Middle frontal gyrus (tissue), 1 donor: ENCODE measurements around the gene CFAP20DC.

Experiments used
- DNase-seq: peaks from one replicate; pipeline ENCODE4 v3.0.0-alpha.2; 2015; ENCODE audit warnings: low spot score; ENCODE audit errors: extremely low spot score

The CFAP20DC gene

DNA sequence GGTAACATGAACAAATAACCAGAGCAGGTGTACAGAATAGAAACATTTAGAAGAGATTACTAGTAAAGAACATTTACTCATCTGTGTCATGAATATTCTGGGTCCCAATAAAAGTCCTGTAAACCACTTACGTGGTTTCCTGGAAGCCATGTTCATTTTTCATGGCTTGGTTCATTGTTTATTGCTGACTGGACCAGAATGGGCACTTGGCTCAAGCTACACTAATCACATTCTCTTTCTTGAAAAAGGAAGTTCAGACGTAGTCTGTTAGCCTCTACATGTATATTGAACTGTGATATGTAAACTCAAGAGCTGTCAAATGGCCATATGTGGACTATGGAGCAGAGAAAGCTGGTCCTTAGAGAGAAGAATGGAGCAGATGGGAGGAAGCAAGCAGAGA, 244.9 kb downstream of the CFAP20DC start:
- no peak for DNase-seq

DNA sequence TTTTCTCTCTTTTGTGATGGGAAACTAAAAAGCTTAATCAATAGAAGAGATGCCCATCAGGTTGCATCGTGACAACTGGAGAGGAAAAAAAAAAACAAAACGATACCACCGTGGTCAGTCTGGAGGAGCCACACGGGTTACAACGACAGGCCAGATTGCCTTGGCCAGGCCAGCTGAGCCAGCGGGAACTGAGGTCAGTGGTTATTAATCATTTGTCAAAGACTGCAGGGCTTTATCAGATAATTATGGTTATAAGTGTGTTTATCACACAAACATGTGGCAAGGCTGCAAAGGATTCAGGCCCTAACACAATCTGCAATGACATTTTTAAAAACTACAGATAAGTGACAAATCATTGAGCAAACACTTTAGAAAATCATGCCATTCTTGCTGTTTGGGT, 248.3 kb downstream of the CFAP20DC start:
- DNase-seq, result no peak

DNA sequence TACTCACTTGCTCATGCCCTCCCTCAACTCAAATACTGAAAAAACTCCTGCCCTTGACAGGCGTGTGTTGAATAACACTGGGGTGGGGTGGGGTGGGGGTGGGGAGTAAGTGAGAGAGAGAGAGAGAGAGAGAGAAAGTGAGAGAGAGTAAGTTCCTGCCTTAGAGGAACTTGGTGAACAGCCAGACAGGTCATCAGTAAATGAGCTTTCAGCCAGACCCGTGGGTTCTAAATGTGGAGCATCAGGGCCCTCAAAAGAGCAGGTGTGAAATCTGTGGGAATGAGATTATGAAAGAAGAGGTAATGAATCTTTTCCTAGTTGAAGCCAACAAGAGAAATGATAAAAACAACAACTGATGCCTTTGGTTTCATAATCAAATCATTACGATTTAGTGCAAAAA, 248.9 kb downstream of the CFAP20DC start:
- DNase-seq, result no peak

- DNase-seq, result no peak
Observed at GRCh38 chr3:58800032-58800431, 249.8 kb downstream of the CFAP20DC start.

GRCh38 chr3:58799271-58799670, 250.6 kb downstream of the CFAP20DC start:
- no peak for DNase-seq

- DNase-seq, result no peak
Observed at GRCh38 chr3:58798312-58798711, 251.5 kb downstream of the CFAP20DC start.

GRCh38 chr3:58794750-58795149, 255.1 kb downstream of the CFAP20DC start:
- no peak for DNase-seq

GRCh38 chr3:58793938-58794337, 255.9 kb downstream of the CFAP20DC start:
- DNase-seq, result no peak

GRCh38 chr3:58792921-58793451, 256.8 kb downstream of the CFAP20DC start:
- no peak for DNase-seq

- DNase-seq, result no peak
Observed at GRCh38 chr3:58789385-58789784, 260.4 kb downstream of the CFAP20DC start.

DNA sequence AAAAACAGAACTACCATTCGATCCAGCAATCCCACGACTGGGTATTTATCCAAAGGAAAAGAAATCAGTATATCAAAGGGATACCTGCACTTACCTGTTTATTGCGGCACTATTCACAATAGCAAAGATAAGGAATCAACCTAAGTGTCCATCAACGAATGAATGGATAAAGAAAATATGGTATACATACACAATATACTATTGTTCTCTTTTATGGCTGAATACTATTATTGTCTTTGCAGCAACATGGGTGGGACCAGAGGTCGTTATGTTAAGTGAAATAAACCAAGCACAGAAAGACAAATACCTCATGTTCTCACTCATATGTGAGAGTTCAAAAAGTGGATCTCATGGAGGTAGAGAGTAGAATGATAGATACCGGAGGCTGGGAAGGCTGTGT, 264.9 kb downstream of the CFAP20DC start:
- no peak for DNase-seq

- no peak for DNase-seq
Observed at GRCh38 chr3:58784425-58784824, 265.4 kb downstream of the CFAP20DC start.

GRCh38 chr3:58783845-58784244, 266.0 kb downstream of the CFAP20DC start:
- DNase-seq, result no peak

- DNase-seq, result no peak
Observed at GRCh38 chr3:58779934-58780333, 269.9 kb downstream of the CFAP20DC start.

DNA sequence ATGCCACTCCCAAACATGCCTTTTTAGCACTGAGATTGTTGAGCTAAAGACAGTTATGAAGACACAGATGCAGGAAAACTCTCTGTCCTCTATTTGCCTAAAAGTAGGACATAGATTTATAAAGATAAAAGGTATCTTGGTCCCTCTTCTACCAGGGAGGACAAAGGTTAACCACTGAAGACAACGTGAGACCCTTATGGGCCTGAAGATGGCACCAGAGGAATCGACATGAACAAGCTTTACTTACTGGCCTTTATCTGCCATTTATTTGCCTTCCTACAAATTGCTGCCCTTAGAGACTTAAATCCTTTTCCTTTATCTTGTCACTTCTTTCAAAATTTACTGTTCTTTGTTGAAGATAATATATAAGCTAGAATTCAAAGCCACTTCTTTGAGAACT, 273.6 kb downstream of the CFAP20DC start:
- DNase-seq, result no peak

DNA sequence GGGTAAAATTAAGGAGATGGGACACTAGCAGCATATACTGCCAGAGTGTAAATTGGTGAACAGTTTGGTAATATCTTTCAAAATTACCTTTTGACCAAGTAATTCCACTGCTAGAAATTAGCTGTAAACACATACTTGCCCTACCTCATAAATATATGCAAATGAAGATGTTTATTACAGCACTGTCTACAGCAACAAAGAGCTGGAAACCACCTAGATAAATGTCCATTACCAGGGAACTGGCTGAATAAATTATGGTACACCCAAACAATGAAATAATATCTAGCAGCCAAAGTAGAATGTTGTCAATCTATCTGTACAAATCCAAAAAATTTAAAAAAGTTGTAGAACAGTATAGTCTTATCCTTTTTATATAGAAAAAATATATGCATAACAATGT, 277.4 kb downstream of the CFAP20DC start:
- DNase-seq, result no peak

DNA sequence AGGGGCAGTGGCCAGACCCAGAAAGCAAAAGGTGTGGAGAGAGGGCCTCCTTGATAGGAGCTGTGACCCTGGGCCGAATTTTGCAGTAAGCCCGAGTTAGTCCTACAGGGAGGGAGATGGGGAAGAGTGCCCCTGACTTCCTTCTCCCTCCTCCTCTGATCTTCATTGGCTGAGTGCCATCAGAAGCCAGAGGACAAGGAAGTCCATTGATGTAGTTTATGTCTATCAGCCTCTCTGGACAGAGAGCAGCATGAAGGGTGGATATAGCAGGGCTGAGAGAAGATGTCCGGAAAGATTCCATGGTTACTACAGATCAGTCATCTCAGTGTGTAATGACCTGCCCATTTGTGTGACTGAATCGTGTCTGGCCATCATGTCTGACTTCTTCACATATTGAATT, 280.8 kb downstream of the CFAP20DC start:
- DNase-seq, result no peak

DNA sequence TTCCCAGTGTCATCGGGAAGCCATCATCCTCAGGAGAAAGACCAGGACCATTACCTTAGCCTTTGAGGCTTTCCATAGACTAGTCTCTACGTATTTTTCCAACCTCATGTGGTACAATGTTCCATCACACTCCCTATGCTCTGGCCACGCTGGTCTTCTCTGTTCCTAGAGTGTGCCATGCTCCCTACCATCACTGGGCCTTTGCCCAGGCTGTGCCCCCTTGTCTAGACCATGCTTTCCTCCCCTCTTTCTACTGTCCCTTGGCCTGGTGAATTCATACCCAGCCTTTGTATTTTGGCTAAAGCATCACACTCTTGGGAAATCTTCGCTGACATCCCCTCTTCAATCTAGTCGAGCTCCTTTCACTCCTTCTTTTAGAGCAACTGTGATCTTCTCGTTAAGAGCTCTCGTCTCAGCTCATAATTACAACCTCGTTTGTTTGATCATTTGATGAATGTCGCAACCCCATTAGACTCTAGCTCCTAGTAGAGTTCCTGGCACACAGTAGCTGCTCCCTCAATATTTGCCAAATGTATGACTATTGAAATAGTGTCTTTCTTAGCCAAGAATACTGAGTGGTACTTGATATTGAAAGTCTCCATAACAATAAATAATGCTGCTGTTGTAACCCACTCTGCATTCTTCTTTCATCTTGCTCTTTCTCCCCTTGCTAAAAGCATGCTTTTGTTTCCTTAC, 283.1 kb downstream of the CFAP20DC start:
- no peak for DNase-seq

- DNase-seq, result no peak
Observed at GRCh38 chr3:58755150-58755549, 294.7 kb downstream of the CFAP20DC start.

DNA sequence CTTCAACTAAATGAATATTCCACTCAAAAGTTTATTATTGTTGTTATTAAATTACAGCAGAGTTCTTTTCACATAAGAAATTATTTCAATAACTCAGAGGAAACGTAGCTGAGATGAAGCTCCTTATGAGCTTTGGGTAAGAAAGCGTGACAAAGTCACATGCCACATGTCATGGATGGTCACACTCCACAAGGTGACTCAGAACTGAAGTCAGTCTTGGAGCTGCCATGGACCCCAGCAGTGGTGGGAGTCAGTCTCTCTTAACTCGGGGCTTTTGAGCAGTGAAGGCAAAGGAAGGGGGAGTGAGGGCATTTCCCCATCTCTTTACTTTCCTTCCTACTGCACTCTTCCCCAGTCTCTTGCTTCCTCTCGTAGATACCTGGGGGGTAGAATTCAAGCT, 295.8 kb downstream of the CFAP20DC start:
- DNase-seq, result no peak

- no peak for DNase-seq
Observed at GRCh38 chr3:58751882-58752567, 297.8 kb downstream of the CFAP20DC start.

DNA sequence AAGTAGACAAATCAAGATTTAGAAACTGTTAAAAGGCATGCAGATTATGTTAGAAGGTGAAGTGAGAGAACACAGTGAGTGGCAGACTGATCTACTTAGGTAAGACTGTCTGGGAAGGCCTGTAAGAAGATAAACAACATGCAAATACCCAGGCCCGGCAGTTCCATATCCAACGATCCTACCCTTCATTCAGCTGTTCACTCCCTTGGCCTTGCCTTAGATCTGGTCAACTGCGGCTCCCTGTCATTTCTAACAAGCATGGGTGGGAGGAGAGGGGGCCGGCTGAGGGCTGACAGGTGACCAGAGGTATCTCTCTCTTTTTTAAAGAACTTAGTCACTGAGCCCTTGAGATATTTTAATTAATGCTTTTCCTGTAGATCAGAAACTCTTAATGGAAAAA, 298.6 kb downstream of the CFAP20DC start:
- DNase-seq, result no peak

DNA sequence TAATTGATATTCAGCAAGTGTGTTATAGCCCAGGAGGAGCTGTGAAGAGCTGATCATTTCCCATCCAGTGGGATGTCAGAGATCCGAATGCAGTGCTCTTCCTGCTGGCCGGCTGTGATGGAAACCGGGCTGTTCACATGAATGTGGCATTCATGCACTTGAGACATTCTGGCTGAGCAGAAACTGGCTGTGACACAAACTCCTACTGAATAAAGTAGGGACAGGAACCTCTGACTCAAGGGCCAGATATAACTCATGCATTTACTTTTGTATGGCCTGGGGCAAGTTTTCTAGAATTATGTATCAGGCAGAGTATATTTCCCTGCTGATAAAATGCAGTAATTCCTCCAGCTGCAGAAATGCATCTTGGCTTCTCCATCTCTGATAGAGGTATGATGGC, 299.9 kb downstream of the CFAP20DC start:
- DNase-seq, result no peak
